MV-4-11 (cell line): ENCODE results near the gene PLCL1.
A peak's percentile ranks its signal among the peaks of the same experiment; 100 is the strongest.

Source experiments
- DNase-seq: peaks from one replicate; lab custom pipeline; 2025; lab: John Stamatoyannopoulos, UW

The PLCL1 gene

GRCh38 chr2:197804049-197804757, at the start of gene PLCL1:
TSS of gene PLCL1 (plus strand) at chr2:197804593.
- peak; percentile 83 for DNase-seq

GRCh38 chr2:197759013-197759412, 45.4 kb upstream of the PLCL1 start:
- DNase-seq = no peak

DNA sequence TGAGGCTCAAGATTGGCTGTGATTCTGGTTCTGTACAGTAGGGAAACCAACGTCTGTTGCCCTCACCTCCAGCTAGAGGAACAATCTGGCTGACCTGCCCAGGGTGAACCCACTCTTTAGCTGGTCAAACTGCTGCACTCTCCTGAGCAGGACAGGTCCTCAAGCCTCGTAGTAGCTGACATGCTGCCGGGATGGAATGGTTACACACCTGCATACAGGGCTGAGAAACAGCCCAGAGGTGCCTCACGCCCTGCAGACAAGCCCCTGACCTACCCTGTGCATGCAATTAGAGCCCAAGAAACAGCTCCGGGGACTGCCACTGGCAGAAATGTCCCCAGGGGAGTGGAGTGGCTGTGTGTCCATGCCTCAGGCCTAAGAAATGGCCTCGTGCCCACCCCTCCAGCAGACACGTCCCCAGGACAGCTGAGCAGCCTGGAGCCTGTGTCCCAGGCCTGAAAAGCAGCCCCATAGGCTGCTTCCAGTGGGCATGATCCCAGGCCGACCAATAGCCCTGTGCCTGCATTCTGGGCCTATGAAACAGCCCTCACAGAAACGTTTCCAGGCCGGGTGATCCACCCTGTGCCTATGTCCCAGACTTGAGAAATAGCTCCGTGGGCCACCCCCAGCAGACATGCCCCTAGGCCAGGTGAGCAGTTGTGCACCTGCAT, 44.6 kb upstream of the PLCL1 start:
- DNase-seq = no peak

- no peak for DNase-seq
Observed at GRCh38 chr2:197760293-197760657, 44.1 kb upstream of the PLCL1 start.

DNA sequence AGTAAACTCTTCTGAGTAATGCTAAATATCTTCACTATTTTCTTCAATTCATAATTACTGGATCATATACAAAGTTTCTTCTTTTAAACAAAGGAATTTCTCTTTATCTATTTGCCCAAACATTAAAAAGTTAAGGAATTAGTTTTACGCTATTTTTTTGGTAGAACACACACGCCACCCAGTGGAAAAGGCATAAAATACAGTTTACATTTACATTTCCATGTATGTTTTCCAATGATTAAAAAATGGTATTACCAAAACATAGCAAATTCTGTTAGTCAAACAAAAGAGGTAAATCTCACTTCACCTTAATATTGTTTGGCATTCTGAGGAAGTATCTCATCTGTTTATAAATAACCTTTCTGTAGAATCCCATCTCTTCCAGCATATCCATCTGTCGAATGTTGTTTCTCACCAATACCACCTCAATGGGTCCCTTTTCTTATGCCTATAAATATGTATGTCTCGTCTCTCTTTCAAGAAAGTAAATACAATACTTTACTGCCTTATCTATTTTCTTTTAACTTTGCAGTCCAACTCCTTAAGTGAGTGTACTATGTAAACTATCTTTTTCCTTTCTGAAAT, 26.5 kb upstream of the PLCL1 start:
- peak; percentile 16 for DNase-seq

DNA sequence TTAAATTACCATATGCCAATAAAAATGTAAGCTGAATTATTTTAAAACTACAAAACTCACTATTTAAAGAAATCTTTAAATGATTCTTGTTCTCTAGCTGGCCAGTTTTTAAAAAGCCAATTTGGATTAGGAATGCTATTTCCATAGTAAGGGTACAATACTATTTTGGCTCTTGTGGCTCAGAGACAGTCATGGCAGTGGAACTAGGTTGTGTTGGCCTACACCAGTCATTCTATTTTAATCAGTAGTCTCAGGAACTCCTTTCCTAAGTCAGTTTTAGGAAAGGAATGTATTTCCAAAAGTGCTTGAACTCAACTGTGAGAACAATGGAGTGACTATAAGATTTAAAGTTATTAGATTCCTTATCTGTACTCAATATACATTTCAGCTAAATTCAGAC, 25.1 kb upstream of the PLCL1 start:
- no peak for DNase-seq

- DNase-seq = no peak
Observed at GRCh38 chr2:197782126-197782525, 22.3 kb upstream of the PLCL1 start.

- no peak for DNase-seq
Observed at GRCh38 chr2:197784956-197785941, 19.1 kb upstream of the PLCL1 start, which contains the start of gene BOLL. TSS of gene BOLL (minus strand) at chr2:197785319. CDS start at chr2:197781850, 3,469 bp downstream.

DNA sequence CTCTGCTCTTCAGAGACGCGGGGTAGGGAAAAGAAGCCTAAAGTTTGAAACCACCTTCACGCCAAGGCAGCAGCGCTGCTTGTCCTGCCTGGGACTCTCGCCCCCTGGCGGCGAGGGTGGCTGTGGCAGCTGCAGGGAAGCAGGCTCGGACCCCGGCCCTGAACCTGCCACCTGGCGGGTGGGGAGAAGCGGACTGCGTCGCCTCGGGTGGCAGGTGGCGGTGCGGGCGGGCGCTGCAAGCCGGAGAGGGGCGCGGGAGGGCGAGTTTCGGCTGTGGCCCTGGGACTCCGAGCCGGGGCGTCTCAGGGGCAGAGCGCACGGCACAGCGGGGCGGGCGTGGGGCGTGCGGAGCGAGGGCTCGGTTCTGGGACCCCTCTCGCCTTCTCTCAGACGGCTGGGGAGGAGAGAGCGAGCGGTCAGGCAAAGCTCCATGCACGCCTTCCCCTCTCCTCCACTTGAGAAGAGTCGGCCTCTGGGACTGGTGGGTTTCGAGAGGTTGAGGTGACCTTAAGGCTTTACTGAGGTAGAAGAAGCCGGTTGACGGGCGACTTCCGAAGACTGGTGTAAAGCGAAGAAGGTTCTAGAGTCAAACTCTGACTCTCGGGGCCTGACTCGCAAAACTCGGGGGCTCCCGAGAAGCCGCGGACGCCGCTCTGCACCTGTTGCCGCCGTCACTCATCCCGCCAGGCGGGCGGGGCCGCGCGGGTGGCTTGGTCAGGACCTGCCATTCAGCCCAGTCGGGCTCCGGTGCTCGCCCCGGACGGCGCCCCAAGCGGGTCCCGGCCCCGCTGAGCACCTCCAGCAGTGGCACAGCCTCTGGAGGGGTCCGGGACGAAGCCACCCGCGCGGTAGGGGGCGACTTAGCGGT, 18.1 kb upstream of the PLCL1 start:
- no peak for DNase-seq

GRCh38 chr2:197793456-197793855, 10.9 kb upstream of the PLCL1 start:
- no peak for DNase-seq

DNA sequence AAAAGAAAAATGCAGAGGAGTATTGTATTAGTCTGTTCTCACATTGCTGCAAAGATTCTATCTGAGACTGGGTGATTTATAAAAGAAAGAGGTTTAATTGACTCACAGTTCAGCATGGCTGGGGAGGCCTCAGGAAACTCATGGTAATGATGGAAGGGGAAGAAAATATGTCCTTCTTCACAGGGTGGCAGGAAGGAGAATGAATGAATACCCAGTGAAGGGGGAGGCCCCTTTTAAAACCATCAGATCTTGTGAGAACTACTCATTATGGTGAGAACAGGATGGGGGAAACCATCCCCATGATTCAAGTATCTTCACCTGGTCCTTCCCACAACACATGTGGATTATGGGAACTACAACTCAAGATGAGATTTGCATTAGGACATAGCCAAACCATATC, 9.1 kb upstream of the PLCL1 start:
- no peak for DNase-seq

DNA sequence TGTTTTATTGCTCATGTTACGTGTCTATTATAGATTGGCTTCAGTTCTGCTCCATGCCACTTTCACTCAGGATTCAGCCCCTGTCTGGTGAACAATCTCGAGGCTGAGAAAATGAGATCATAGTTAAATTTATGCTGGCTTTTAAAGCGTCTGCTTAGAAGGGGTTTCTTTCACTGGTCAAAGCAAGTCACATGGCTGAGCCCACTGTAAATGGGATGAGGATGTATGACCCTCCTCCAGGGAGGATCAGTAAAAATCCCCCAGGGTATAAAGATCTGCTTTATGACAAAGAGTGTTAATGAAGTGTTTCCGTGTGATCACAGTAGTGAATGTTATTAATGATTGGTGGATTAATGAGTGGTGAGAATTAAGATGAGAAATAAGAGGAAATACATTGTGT, 6.2 kb upstream of the PLCL1 start:
- DNase-seq = no peak

GRCh38 chr2:197799068-197799467, 5.3 kb upstream of the PLCL1 start:
- no peak for DNase-seq

DNA sequence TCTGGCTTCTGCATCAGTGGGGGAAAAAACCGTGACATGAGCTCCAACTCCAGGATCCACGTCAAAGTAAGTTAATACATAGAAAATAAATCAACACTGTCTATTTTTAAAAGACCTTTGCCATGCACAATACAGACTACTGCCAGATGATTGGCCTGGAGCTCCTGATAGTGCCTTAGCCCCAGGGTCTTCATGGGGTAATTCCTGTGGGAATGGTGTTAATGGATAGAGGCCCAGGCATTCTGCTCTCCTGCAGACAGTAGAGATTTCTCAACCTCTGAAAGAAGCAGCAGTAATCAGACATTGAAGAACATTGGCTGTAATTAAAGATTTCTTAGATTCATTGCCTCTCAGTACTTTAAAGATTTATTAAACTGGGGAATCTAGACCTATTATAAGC, 4.3 kb upstream of the PLCL1 start:
- DNase-seq = no peak

- DNase-seq = peak; percentile 32
Observed at GRCh38 chr2:197801033-197801432, 3.4 kb upstream of the PLCL1 start.

DNA sequence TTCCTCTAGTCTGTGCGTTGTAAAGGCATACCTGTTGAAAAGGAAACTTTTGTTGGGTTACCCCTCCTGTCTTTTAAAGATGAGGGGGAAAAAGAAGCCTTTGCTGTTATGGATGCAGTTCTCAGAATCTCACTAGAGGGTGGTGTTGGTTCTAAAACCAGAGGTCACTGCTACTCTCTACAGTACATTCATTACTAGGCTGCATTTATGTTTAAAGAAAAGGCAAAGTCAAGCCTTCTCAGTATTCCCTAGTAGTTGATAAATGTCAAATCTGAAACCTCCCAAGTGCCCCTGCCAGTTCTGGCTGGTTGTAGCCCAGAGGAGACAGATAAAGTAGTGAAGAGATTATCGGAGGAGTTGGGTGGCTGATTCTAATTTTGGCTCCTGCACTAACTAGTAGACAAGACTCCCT, 1.4 kb upstream of the PLCL1 start:
- DNase-seq = peak; percentile 45

- DNase-seq = no peak
Observed at GRCh38 chr2:197804758-197805714, 643 bp downstream of the PLCL1 start.

DNA sequence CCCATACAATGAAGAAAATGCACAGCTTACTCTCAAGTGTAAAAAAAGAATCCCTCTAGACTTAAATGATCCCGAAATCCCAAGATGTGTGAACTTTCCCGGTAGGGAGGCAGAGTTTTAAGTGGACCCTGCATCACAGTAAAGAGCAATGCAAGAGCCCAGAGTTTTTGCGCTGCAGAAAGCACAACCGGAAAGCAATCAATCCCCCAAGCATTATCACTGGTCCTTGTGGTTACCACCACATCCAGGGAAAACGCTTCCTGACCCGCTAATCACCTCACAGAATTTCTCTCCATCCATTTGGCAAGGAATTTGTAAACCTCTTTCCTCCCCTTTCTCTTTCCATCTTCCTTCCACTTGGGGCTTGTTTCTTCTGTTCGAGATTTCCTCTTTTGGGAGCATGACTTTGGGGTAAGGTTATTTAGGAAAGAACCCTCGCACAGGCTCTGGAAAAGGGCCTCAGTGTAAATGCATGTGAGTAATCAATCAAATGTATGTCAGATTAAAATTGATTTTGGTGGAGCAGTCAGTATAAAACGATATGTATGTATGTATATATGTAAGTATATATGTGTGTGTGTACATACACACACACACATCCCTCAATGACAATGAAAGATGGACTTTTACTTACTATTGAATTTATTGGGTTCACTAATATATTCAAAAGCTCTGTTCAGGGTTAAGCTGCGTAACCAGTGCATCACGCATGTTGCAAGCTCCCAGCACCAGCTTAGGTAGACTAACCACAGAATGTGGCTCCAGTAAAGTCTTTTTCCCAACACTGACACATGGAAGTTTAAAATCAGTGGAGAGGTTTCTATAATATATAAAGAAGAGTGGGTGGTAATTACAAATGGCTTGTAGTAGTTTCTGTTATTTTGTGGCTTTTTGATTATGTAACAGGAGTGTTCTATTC, 1.6 kb downstream of the PLCL1 start:
- DNase-seq = peak; percentile 23

- no peak for DNase-seq
Observed at GRCh38 chr2:197809064-197809463, 4.7 kb downstream of the PLCL1 start.
